Measurements from ENCODE around the gene CFAP77.

Gene CFAP77

GRCh38 chr9:132516911-132517310 is 106.9 kb downstream of the CFAP77 start:
- no peak for TF ChIP-seq CTCF (IDR thresholded peaks at IDR 0.05; ENCODE audit: low read depth, low read length)
- no peak overlapping the region for H3K4me3 ChIP-seq (replicated peaks in 1 of 2; ENCODE audit: low read depth in 2 of 2, low read length in 2 of 2)
- no peak for DNase-seq (ENCODE audit: low read depth in 2 of 2)

GRCh38 chr9:132517815-132518550 is 108.0 kb downstream of the CFAP77 start:
- TF ChIP-seq CTCF (IDR thresholded peaks at IDR 0.05; ENCODE audit: low read depth, low read length): no peak
- no peak overlapping the region for H3K4me3 ChIP-seq (replicated peaks in 1 of 2; ENCODE audit: low read depth in 2 of 2, low read length in 2 of 2)
- DNase-seq (ENCODE audit: low read depth in 2 of 2): no peak

- TF ChIP-seq CTCF (IDR thresholded peaks at IDR 0.05; ENCODE audit: low read depth, low read length): no peak
- no peak overlapping the region for H3K4me3 ChIP-seq (replicated peaks in 1 of 2; ENCODE audit: low read depth in 2 of 2, low read length in 2 of 2)
- DNase-seq (ENCODE audit: low read depth in 2 of 2): no peak
These were observed 108.6 kb downstream of the CFAP77 start for GRCh38 chr9:132518626-132519025.

GRCh38 chr9:132519033-132519432 is 109.0 kb downstream of the CFAP77 start:
- no peak for DNase-seq (ENCODE audit: low read depth in 2 of 2)
- H3K4me3 ChIP-seq (replicated peaks in 1 of 2; ENCODE audit: low read depth in 2 of 2, low read length in 2 of 2): no peak overlapping the region
- TF ChIP-seq CTCF (IDR thresholded peaks at IDR 0.05; ENCODE audit: low read depth, low read length): no peak

GRCh38 chr9:132520612-132521011 is 110.6 kb downstream of the CFAP77 start:
- no peak for DNase-seq (ENCODE audit: low read depth in 2 of 2)
- no peak overlapping the region for H3K4me3 ChIP-seq (replicated peaks in 1 of 2; ENCODE audit: low read depth in 2 of 2, low read length in 2 of 2)
- no peak for TF ChIP-seq CTCF (IDR thresholded peaks at IDR 0.05; ENCODE audit: low read depth, low read length)

- no peak for TF ChIP-seq CTCF (IDR thresholded peaks at IDR 0.05; ENCODE audit: low read depth, low read length)
- no peak for DNase-seq (ENCODE audit: low read depth in 2 of 2)
- no peak overlapping the region for H3K4me3 ChIP-seq (replicated peaks in 1 of 2; ENCODE audit: low read depth in 2 of 2, low read length in 2 of 2)
These were observed 115.5 kb downstream of the CFAP77 start for GRCh38 chr9:132525308-132526023.

Data from cardiac fibroblast (primary cell).